ENCODE measurements around the gene TSSC4. TPM values are rescaled to one million over a fixed set of nuclear protein-coding genes. Genes with fewer than 3 reads are reported as not detected.
A peak's percentile ranks its signal among the peaks of the same experiment; 100 is the strongest.

The TSSC4 gene
- total RNA-seq, 1 donor from 2014 or later = 59.7 TPM

DNA sequence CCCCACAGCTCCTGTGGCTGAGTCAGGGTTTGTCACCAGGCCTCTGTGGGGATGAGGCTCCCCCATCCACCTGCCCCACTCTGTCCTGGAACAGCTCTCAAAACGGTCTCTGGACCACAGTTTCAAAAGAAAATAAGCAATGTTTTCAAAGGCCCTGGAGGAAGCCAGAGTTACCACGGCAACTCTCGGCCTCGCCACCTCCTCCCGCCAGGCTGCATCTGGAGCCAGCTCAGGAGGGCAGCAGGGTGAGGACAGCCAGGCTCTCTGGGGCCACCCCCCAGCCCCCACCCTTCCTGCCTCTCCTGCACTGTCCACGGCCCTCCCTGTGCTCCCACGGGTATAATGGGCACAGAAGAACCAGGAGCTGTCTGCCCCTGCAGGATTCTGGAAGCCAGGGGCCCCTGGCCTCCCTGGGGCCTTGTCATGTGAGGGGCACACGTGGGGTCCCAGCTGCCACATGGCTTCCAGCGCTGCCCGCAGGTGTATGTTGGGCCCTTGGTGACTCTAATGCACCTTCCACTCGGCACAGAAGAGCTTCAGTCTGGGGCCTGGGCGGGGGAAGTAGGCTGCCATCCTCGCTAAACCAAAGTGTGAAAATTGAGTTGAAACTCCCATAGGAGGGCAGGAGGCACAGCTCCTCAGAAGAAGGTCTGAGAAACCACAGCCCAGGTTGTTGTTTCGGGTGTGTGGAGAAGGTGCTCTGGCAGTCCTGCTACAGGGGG is 13.1 kb upstream of the TSSC4 start:
- DNase-seq = no peak
- intact Hi-C loops (cut with micrococcal nuclease) = loop anchor here (5.0 kb wide), 1 partner anchor 670 kb away; the partner anchor contains the start of gene CARS1
- Mint-ChIP-seq H3K4me3 (peak overlapping the region; percentile 35), H3K4me1 (peaks cover 89% of the 10 kb centered on the region), H3K9me3 (no peaks in the 10 kb centered on the region), H3K27ac (peak overlapping the region; percentile 91), H3K36me3 (ENCODE audit: low read depth) (peaks cover 12% of the 10 kb centered on the region), H3K27me3 (no peaks in the 10 kb centered on the region)
- POLR2A ChIA-PET = interaction anchor here (1.4 to 8.5 kb wide), 4 partner anchors 10 to 85 kb away, joined by 3 to 91 read pairs (median 33); partner anchors contain the start of genes CD81, TSPAN32 and TSSC4
- CTCF ChIA-PET = interaction anchor here (0.6 to 1.7 kb wide), 4 partner anchors 32 to 83 kb away, joined by 3 to 5 read pairs (median 5); no protein-coding TSS in a partner anchor
- TF ChIP-seq, protein P1, sequence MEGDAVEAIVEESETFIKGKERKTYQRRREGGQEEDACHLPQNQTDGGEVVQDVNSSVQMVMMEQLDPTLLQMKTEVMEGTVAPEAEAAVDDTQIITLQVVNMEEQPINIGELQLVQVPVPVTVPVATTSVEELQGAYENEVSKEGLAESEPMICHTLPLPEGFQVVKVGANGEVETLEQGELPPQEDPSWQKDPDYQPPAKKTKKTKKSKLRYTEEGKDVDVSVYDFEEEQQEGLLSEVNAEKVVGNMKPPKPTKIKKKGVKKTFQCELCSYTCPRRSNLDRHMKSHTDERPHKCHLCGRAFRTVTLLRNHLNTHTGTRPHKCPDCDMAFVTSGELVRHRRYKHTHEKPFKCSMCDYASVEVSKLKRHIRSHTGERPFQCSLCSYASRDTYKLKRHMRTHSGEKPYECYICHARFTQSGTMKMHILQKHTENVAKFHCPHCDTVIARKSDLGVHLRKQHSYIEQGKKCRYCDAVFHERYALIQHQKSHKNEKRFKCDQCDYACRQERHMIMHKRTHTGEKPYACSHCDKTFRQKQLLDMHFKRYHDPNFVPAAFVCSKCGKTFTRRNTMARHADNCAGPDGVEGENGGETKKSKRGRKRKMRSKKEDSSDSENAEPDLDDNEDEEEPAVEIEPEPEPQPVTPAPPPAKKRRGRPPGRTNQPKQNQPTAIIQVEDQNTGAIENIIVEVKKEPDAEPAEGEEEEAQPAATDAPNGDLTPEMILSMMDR (IDR thresholded peaks at IDR 0.05) = no peak
- no peak for ATAC-seq (ENCODE audit: low read depth)

- Mint-ChIP-seq H3K4me3 (peak overlapping the region; percentile 67), H3K4me1 (peaks cover 89% of the 10 kb centered on the region), H3K27me3 (no peaks in the 10 kb centered on the region), H3K9me3 (no peaks in the 10 kb centered on the region), H3K36me3 (ENCODE audit: low read depth) (peaks cover 12% of the 10 kb centered on the region), H3K27ac (peak overlapping the region; percentile 35)
- no peak for DNase-seq
- POLR2A ChIA-PET = interaction anchor here (2.1 to 8.5 kb wide), 4 partner anchors 11 to 12 kb away, joined by 10 to 91 read pairs (median 31); partner anchors contain the start of genes CD81 and TSSC4
- TF ChIP-seq, protein P1 (IDR thresholded peaks at IDR 0.05) = no peak
- intact Hi-C loops (cut with micrococcal nuclease) = loop anchor here (5.0 kb wide), 1 partner anchor 669 kb away; the partner anchor contains the start of gene CARS1
- no peak for ATAC-seq (ENCODE audit: low read depth)
- CTCF ChIA-PET = interaction anchor here (1.7 kb wide), 1 partner anchor 32 kb away, joined by 5 read pairs; no protein-coding TSS in a partner anchor
These were observed 11.8 kb upstream of the TSSC4 start for GRCh38 chr11:2388431-2389376.

- ATAC-seq (ENCODE audit: low read depth) = no peak
- no peak for DNase-seq
- Mint-ChIP-seq H3K4me3 (peak overlapping the region; percentile 67), H3K4me1 (peaks cover 91% of the 10 kb centered on the region), H3K36me3 (ENCODE audit: low read depth) (peaks cover 12% of the 10 kb centered on the region), H3K27ac (peak overlapping the region; percentile 69), H3K27me3 (no peaks in the 10 kb centered on the region), H3K9me3 (no peaks in the 10 kb centered on the region)
- POLR2A ChIA-PET = interaction anchor here (2.1 to 2.2 kb wide), 2 partner anchors 11 to 12 kb away, joined by 10 to 16 read pairs; partner anchors contain the start of genes CD81 and TSSC4
- TF ChIP-seq, protein P1 (IDR thresholded peaks at IDR 0.05) = no peak
- intact Hi-C loops (cut with micrococcal nuclease) = loop anchor here (5.0 kb wide), 2 partner anchors 247 to 668 kb away; partner anchors contain the start of gene CARS1
- CTCF ChIA-PET = interaction anchor here (1.6 kb wide), 1 partner anchor 31 kb away, joined by 3 read pairs; no protein-coding TSS in a partner anchor
These were observed 11.0 kb upstream of the TSSC4 start for GRCh38 chr11:2389377-2390026.

GRCh38 chr11:2390091-2390724 is 10.3 kb upstream of the TSSC4 start:
- H3K4me3 Mint-ChIP-seq = peak overlapping the region; percentile 32
- intact Hi-C loops (cut with micrococcal nuclease) = loop anchor here (5.0 kb wide), 1 partner anchor 248 kb away; no protein-coding TSS in a partner anchor
- no peaks in the 10 kb centered on the region for H3K9me3 Mint-ChIP-seq
- ChIA-PET CTCF (interaction anchor here (1.6 kb wide), 1 partner anchor 31 kb away, joined by 3 read pairs; no protein-coding TSS in a partner anchor), POLR2A (interaction anchor here (0.6 to 2.2 kb wide), 4 partner anchors 10 to 519 kb away, joined by 3 to 16 read pairs (median 7); partner anchors contain the start of genes CD81 and TSSC4)
- no peak for ATAC-seq (ENCODE audit: low read depth)
- H3K27me3 Mint-ChIP-seq = no peaks in the 10 kb centered on the region
- TF ChIP-seq, protein P1 (IDR thresholded peaks at IDR 0.05) = no peak
- DNase-seq = no peak
- peak overlapping the region; percentile 67 for H3K27ac Mint-ChIP-seq
- peaks cover 12% of the 10 kb centered on the region for H3K36me3 Mint-ChIP-seq (ENCODE audit: low read depth)
- peaks cover 90% of the 10 kb centered on the region for H3K4me1 Mint-ChIP-seq

Measured in activated B cell treated with CpG ODN at 0.5 μM for 24 hours (primary cell).